GM18858 (cell line): Measurements from ENCODE around the gene ZNF74.
"Not testable (repeated sequence)": the region's sequence is repeated elsewhere in the genome, so short reads cannot be mapped to it uniquely, and the experiment has no call there.

ENCODE experiments used
- ATAC-seq: cut with Tn5 transposase; IDR thresholded peaks from one replicate; pipeline ENCODE4 v1.9.1; 2021; ENCODE audit not compliant: unreplicated experiment

Gene ZNF74

GRCh38 chr22:20393705-20394476, at the start of gene ZNF74:
ZNF74 (plus strand) TSS chr22:20394151; CDS start chr22:20394629, 478 bp downstream.
- ATAC-seq: peak; percentile 61

- not testable (repeated sequence) for ATAC-seq
Measured at GRCh38 chr22:20346553-20346952, 47.4 kb upstream of the ZNF74 start.

- not testable (repeated sequence) for ATAC-seq
Measured at GRCh38 chr22:20352536-20352935, 41.4 kb upstream of the ZNF74 start.

GRCh38 chr22:20354238-20354975, 39.5 kb upstream of the ZNF74 start:
- no peak for ATAC-seq

- ATAC-seq: not testable (repeated sequence)
Measured at GRCh38 chr22:20355939-20356636, 37.9 kb upstream of the ZNF74 start.

GRCh38 chr22:20356906-20357305, 37.0 kb upstream of the ZNF74 start:
- not testable (repeated sequence) for ATAC-seq

GRCh38 chr22:20357967-20358366, 36.0 kb upstream of the ZNF74 start:
- not testable (repeated sequence) for ATAC-seq

- not testable (repeated sequence) for ATAC-seq
Measured at GRCh38 chr22:20358503-20359239, 35.3 kb upstream of the ZNF74 start.

- not testable (repeated sequence) for ATAC-seq
Measured at GRCh38 chr22:20360261-20360660, 33.7 kb upstream of the ZNF74 start.

- not testable (repeated sequence) for ATAC-seq
Measured at GRCh38 chr22:20360866-20361751, 32.8 kb upstream of the ZNF74 start.

GRCh38 chr22:20361752-20362229, 32.2 kb upstream of the ZNF74 start:
- ATAC-seq: not testable (repeated sequence)

- ATAC-seq: not testable (repeated sequence)
Measured at GRCh38 chr22:20362403-20362802, 31.5 kb upstream of the ZNF74 start.

GRCh38 chr22:20364335-20365260, 29.4 kb upstream of the ZNF74 start:
- not testable (repeated sequence) for ATAC-seq

- ATAC-seq: not testable (repeated sequence)
Measured at GRCh38 chr22:20366841-20367240, 27.1 kb upstream of the ZNF74 start.

GRCh38 chr22:20368875-20369274, 25.1 kb upstream of the ZNF74 start:
- ATAC-seq: not testable (repeated sequence)

GRCh38 chr22:20371687-20372086, 22.3 kb upstream of the ZNF74 start:
- not testable (repeated sequence) for ATAC-seq

GRCh38 chr22:20372406-20372854, 21.5 kb upstream of the ZNF74 start:
- ATAC-seq: not testable (repeated sequence)

GRCh38 chr22:20373195-20373706, 20.7 kb upstream of the ZNF74 start:
- not testable (repeated sequence) for ATAC-seq
